Progenitor cell of endocrine pancreas (in vitro differentiated cells): Measurements from ENCODE around the gene ADAM30. TPM values are rescaled to one million over a fixed set of nuclear protein-coding genes. Genes with fewer than 3 reads are reported as not detected.

ENCODE experiments used
- DNase-seq: peaks from one replicate; pipeline ENCODE4 v3.0.0; 2021; ENCODE audit warnings: low spot score; ENCODE audit not compliant: unreplicated experiment
- H3K27ac Mint-ChIP-seq: 2 replicates; pipeline ENCODE4 v1.8.0; 2021; ENCODE audit warnings: mild to moderate bottlenecking, moderate library complexity, mixed read lengths
- H3K27me3 Mint-ChIP-seq: 2 replicates; pipeline ENCODE4 v1.8.0; 2021; ENCODE audit warnings: mixed read lengths
- H3K36me3 Mint-ChIP-seq: 2 replicates; pipeline ENCODE4 v1.8.0; 2022; ENCODE audit warnings: mixed read lengths; ENCODE audit not compliant: insufficient read depth
- H3K4me1 Mint-ChIP-seq: 2 replicates; pipeline ENCODE4 v1.8.0; 2021; ENCODE audit warnings: low read depth, mixed read lengths
- H3K4me3 Mint-ChIP-seq: 2 replicates; pipeline ENCODE4 v1.8.0; 2021; ENCODE audit warnings: low read depth, mild to moderate bottlenecking, moderate library complexity, mixed read lengths
- H3K9me3 Mint-ChIP-seq: 2 replicates; pipeline ENCODE4 v1.8.0; 2021; ENCODE audit warnings: low read depth, mixed read lengths
- CTCF ChIP-seq: fragments of 200-600 bp; sonication (generic); IDR thresholded peaks from one replicate; pipeline ENCODE4 v1.5.0; 2021; ENCODE audit warnings: antibody characterized with exemption, mild to moderate bottlenecking; ENCODE audit not compliant: unreplicated experiment
- total RNA-seq: library from RNA; stranded (reverse); gene quantifications from 2 replicates; pipeline ENCODE4 v1.2.1, GENCODE V29; 2021

The ADAM30 gene
- total RNA-seq, 1 donor from 2014 or later, result not detected

- H3K4me1 Mint-ChIP-seq, result no peaks in the 10 kb centered on the region
- no peak for DNase-seq
- no peak overlapping the region for H3K4me3 Mint-ChIP-seq
- H3K9me3 Mint-ChIP-seq, result no peaks in the 10 kb centered on the region
- peaks cover 44% of the 10 kb centered on the region for H3K36me3 Mint-ChIP-seq
- H3K27me3 Mint-ChIP-seq, result peaks cover 5% of the 10 kb centered on the region
- no peak overlapping the region for H3K27ac Mint-ChIP-seq
- no peak for TF ChIP-seq CTCF
These were observed 28.9 kb upstream of the ADAM30 start for GRCh38 chr1:119924948-119925898.

GRCh38 chr1:119920104-119920968 lies 24.0 kb upstream of the ADAM30 start:
- Mint-ChIP-seq H3K9me3 (no peaks in the 10 kb centered on the region), H3K4me3 (no peak overlapping the region), H3K27me3 (peaks cover 38% of the 10 kb centered on the region), H3K27ac (no peak overlapping the region), H3K36me3 (peaks cover 77% of the 10 kb centered on the region), H3K4me1 (no peaks in the 10 kb centered on the region)
- no peak for TF ChIP-seq CTCF
- DNase-seq, result no peak

- DNase-seq, result no peak
- Mint-ChIP-seq H3K4me3 (no peak overlapping the region), H3K27me3 (peaks cover 48% of the 10 kb centered on the region), H3K27ac (no peak overlapping the region), H3K9me3 (no peaks in the 10 kb centered on the region), H3K4me1 (peaks cover 2% of the 10 kb centered on the region), H3K36me3 (peaks cover 79% of the 10 kb centered on the region)
- no peak for TF ChIP-seq CTCF
These were observed 22.9 kb upstream of the ADAM30 start for GRCh38 chr1:119919241-119919640.

GRCh38 chr1:119918301-119918700 lies 22.0 kb upstream of the ADAM30 start:
- no peak overlapping the region for H3K27ac Mint-ChIP-seq
- no peak overlapping the region for H3K4me3 Mint-ChIP-seq
- H3K36me3 Mint-ChIP-seq, result peaks cover 82% of the 10 kb centered on the region
- peaks cover 2% of the 10 kb centered on the region for H3K4me1 Mint-ChIP-seq
- no peak for TF ChIP-seq CTCF
- no peak for DNase-seq
- peaks cover 53% of the 10 kb centered on the region for H3K27me3 Mint-ChIP-seq
- no peaks in the 10 kb centered on the region for H3K9me3 Mint-ChIP-seq
